ENCODE results near the gene SASH1. TPM values are rescaled to one million over a fixed set of nuclear protein-coding genes. Genes with fewer than 3 reads are reported as not detected.

Gene SASH1
- total and polyA plus RNA-seq, 2 of the 8 experiments (the other 6 are each of a cell fraction or from before 2014, with no cell fraction given): 6.0 to 20.2 TPM

DNA sequence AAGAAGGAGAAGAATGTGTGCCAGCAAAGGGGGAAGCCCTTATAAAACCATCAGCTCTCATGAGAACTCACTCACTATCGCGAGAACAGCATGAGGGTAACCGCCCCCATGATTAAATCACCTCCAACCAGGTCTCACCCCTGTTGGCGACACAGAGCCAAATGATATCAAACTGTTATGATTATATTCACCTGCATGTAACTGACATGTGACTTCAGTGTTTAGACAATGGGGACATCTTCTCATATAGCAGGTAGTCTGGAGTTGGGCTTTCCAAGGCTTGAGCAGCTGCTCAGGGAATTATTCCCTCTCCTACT, 115.2 kb downstream of the SASH1 start (continued):
- TF ChIP-seq, protein P1, sequence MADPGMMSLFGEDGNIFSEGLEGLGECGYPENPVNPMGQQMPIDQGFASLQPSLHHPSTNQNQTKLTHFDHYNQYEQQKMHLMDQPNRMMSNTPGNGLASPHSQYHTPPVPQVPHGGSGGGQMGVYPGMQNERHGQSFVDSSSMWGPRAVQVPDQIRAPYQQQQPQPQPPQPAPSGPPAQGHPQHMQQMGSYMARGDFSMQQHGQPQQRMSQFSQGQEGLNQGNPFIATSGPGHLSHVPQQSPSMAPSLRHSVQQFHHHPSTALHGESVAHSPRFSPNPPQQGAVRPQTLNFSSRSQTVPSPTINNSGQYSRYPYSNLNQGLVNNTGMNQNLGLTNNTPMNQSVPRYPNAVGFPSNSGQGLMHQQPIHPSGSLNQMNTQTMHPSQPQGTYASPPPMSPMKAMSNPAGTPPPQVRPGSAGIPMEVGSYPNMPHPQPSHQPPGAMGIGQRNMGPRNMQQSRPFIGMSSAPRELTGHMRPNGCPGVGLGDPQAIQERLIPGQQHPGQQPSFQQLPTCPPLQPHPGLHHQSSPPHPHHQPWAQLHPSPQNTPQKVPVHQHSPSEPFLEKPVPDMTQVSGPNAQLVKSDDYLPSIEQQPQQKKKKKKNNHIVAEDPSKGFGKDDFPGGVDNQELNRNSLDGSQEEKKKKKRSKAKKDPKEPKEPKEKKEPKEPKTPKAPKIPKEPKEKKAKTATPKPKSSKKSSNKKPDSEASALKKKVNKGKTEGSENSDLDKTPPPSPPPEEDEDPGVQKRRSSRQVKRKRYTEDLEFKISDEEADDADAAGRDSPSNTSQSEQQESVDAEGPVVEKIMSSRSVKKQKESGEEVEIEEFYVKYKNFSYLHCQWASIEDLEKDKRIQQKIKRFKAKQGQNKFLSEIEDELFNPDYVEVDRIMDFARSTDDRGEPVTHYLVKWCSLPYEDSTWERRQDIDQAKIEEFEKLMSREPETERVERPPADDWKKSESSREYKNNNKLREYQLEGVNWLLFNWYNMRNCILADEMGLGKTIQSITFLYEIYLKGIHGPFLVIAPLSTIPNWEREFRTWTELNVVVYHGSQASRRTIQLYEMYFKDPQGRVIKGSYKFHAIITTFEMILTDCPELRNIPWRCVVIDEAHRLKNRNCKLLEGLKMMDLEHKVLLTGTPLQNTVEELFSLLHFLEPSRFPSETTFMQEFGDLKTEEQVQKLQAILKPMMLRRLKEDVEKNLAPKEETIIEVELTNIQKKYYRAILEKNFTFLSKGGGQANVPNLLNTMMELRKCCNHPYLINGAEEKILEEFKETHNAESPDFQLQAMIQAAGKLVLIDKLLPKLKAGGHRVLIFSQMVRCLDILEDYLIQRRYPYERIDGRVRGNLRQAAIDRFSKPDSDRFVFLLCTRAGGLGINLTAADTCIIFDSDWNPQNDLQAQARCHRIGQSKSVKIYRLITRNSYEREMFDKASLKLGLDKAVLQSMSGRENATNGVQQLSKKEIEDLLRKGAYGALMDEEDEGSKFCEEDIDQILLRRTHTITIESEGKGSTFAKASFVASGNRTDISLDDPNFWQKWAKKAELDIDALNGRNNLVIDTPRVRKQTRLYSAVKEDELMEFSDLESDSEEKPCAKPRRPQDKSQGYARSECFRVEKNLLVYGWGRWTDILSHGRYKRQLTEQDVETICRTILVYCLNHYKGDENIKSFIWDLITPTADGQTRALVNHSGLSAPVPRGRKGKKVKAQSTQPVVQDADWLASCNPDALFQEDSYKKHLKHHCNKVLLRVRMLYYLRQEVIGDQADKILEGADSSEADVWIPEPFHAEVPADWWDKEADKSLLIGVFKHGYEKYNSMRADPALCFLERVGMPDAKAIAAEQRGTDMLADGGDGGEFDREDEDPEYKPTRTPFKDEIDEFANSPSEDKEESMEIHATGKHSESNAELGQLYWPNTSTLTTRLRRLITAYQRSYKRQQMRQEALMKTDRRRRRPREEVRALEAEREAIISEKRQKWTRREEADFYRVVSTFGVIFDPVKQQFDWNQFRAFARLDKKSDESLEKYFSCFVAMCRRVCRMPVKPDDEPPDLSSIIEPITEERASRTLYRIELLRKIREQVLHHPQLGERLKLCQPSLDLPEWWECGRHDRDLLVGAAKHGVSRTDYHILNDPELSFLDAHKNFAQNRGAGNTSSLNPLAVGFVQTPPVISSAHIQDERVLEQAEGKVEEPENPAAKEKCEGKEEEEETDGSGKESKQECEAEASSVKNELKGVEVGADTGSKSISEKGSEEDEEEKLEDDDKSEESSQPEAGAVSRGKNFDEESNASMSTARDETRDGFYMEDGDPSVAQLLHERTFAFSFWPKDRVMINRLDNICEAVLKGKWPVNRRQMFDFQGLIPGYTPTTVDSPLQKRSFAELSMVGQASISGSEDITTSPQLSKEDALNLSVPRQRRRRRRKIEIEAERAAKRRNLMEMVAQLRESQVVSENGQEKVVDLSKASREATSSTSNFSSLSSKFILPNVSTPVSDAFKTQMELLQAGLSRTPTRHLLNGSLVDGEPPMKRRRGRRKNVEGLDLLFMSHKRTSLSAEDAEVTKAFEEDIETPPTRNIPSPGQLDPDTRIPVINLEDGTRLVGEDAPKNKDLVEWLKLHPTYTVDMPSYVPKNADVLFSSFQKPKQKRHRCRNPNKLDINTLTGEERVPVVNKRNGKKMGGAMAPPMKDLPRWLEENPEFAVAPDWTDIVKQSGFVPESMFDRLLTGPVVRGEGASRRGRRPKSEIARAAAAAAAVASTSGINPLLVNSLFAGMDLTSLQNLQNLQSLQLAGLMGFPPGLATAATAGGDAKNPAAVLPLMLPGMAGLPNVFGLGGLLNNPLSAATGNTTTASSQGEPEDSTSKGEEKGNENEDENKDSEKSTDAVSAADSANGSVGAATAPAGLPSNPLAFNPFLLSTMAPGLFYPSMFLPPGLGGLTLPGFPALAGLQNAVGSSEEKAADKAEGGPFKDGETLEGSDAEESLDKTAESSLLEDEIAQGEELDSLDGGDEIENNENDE (IDR thresholded peaks at IDR 0.05; ENCODE audit: insufficient replicate concordance, low read length): no peak
- TF ChIP-seq SUZ12 (IDR thresholded peaks at IDR 0.05; ENCODE audit: low read length): no peak

Data from H1 (cell line).